OCI-LY3 (cell line): ENCODE measurements around the gene SPDEF.

ENCODE experiments used
- H2AFZ ChIP-seq: fragments of 200-600, 300-600 bp; shearing (Covaris generic); 2 replicates; pipeline ENCODE4 v1.6.0; 2014; ENCODE audit warnings: antibody characterized with exemption, low read depth, low read length
- H3K27ac ChIP-seq: fragments of 200-600, 300-600 bp; sonication (generic); 2 replicates; pipeline ENCODE4 v1.5.1; 2014; ENCODE audit warnings: mild to moderate bottlenecking, low read length, moderate library complexity, mixed read lengths
- H3K27me3 ChIP-seq: fragments of 200-600, 300-600 bp; sonication (generic); 2 replicates; pipeline ENCODE4 v1.6.1; 2014; ENCODE audit warnings: low read depth, low read length, mixed read lengths
- H3K36me3 ChIP-seq: fragments of 200-600, 300-600 bp; sonication (generic); replicated peaks from 2 replicates; pipeline ENCODE3; 2014; ENCODE audit warnings: low read depth, low read length, mixed read lengths
- H3K4me1 ChIP-seq: fragments of 300-600, 200-600 bp; sonication (generic); 2 replicates; pipeline ENCODE4 v1.6.1; 2014; ENCODE audit warnings: low read length, mixed read lengths
- H3K4me2 ChIP-seq: fragments of 200-600, 300-600 bp; sonication (generic); 2 replicates; pipeline ENCODE4 v1.6.1; 2014; ENCODE audit warnings: low read length, mixed read lengths
- H3K4me3 ChIP-seq: fragments of 300-600, 200-600 bp; sonication (generic); 2 replicates; pipeline ENCODE4 v1.5.1; 2014; ENCODE audit warnings: antibody characterized with exemption, mild to moderate bottlenecking, low read length, moderate library complexity
- H3K79me2 ChIP-seq: fragments of 300-600, 200-600 bp; shearing (Covaris generic); 2 replicates; pipeline ENCODE4 v1.6.1; 2014; ENCODE audit warnings: mild to moderate bottlenecking, low read length, mixed read lengths
- H3K9ac ChIP-seq: fragments of 300-600, 200-600 bp; shearing (Covaris generic); 2 replicates; pipeline ENCODE4 v1.6.0; 2014; ENCODE audit warnings: mild to moderate bottlenecking, low read length, moderate library complexity
- H3K9me3 ChIP-seq: fragments of 200-600, 300-600 bp; shearing (Covaris generic); 2 replicates; pipeline ENCODE4 v1.6.1; 2014; ENCODE audit warnings: low read length, mixed read lengths; ENCODE audit not compliant: insufficient read depth
- H4K20me1 ChIP-seq: fragments of 200-600, 300-600 bp; sonication (generic); 2 replicates; pipeline ENCODE4 v1.6.1; 2016; ENCODE audit warnings: low read length, mixed read lengths; ENCODE audit not compliant: insufficient read depth
- EZH2phosphoT487 ChIP-seq: fragments of 200-600 bp; shearing (Covaris generic); IDR thresholded peaks from 2 replicates; pipeline ENCODE4 v1.6.1; 2018; ENCODE audit warnings: antibody characterized with exemption, mixed run types, low read depth
- TF ChIP-seq, protein P1 (sequence below): fragments of 200-600, 300-600 bp; sonication (generic); IDR thresholded peaks from 2 replicates; pipeline ENCODE4 v1.5.1; 2014; ENCODE audit warnings: antibody characterized with exemption, low read length, low read depth

The SPDEF gene

DNA sequence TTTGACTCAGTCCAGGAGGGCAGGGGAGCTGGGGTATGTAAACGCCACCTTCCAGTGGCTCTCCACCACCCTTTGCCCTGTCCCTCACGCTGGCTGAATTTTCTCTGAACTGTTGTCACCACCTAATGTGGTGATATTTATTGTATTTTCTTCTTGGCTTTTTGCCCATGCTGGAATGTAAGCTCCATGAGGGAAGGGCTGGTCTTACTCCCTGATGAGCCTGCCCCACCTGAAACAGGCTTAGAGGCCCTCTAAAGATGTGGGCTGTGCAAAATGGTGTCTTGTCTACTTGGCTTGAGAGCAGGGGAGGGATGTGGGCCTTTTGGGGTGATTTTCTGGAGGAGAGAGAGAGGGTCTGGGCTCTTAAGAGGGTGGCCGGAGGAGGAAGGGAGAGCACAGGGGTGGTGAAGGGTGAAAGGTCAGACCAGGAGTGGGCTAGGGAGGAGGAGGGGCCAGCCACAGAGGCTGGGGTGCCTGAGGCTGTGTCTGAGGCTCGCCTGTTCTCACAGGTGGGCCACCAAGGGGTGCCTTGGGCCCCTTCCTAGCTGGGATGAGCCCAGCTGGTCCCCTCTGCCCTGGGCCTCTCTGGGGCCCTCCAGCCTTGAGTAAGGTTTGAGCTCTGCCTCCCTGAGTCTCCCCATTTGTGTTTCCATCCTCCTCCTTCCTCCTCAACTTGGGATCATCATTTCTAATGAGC lies 37.3 kb downstream of the SPDEF start:
- Histone ChIP-seq H3K27me3 (no peaks in the 10 kb centered on the region), H2AFZ (no peak overlapping the region), H3K4me2 (no peak overlapping the region), H3K9ac (no peak overlapping the region), H3K4me3 (no peak overlapping the region), H3K4me1 (no peaks in the 10 kb centered on the region), H3K9me3 (no peaks in the 10 kb centered on the region), H3K27ac (no peak overlapping the region), H3K36me3 (no peaks in the 10 kb centered on the region), H4K20me1 (no peaks in the 10 kb centered on the region), H3K79me2 (no peaks in the 10 kb centered on the region)
- TF ChIP-seq EZH2phosphoT487: no peak
- TF ChIP-seq, protein P1, sequence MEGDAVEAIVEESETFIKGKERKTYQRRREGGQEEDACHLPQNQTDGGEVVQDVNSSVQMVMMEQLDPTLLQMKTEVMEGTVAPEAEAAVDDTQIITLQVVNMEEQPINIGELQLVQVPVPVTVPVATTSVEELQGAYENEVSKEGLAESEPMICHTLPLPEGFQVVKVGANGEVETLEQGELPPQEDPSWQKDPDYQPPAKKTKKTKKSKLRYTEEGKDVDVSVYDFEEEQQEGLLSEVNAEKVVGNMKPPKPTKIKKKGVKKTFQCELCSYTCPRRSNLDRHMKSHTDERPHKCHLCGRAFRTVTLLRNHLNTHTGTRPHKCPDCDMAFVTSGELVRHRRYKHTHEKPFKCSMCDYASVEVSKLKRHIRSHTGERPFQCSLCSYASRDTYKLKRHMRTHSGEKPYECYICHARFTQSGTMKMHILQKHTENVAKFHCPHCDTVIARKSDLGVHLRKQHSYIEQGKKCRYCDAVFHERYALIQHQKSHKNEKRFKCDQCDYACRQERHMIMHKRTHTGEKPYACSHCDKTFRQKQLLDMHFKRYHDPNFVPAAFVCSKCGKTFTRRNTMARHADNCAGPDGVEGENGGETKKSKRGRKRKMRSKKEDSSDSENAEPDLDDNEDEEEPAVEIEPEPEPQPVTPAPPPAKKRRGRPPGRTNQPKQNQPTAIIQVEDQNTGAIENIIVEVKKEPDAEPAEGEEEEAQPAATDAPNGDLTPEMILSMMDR: no peak

DNA sequence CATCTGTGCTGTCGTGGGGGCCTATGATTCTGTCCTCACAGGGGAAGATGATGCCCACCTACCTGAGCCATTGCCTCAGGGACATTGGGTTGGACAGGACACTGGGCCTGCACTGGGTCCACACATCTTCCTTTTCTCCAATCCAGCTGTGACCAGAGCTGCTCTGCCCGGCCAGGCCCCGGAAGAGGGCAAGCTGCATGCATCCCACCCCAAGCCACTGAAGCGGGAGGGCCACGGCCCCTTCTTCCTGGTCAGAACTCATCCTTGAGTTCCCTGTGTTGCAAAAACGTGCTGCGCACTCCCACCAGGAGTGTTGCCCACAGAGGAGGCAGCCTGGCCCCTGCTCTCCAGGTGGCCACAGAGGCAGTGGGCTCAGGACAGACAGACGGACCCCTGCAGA lies 38.2 kb downstream of the SPDEF start:
- H3K27me3 ChIP-seq: no peaks in the 10 kb centered on the region
- no peak overlapping the region for H3K4me2 ChIP-seq
- no peaks in the 10 kb centered on the region for H3K79me2 ChIP-seq
- H2AFZ ChIP-seq: no peak overlapping the region
- H3K4me3 ChIP-seq: no peak overlapping the region
- TF ChIP-seq, protein P1: no peak
- no peak for TF ChIP-seq EZH2phosphoT487
- H3K4me1 ChIP-seq: no peaks in the 10 kb centered on the region
- no peak overlapping the region for H3K27ac ChIP-seq
- no peak overlapping the region for H3K9ac ChIP-seq
- no peaks in the 10 kb centered on the region for H3K9me3 ChIP-seq
- H4K20me1 ChIP-seq: no peaks in the 10 kb centered on the region
- H3K36me3 ChIP-seq: no peaks in the 10 kb centered on the region

DNA sequence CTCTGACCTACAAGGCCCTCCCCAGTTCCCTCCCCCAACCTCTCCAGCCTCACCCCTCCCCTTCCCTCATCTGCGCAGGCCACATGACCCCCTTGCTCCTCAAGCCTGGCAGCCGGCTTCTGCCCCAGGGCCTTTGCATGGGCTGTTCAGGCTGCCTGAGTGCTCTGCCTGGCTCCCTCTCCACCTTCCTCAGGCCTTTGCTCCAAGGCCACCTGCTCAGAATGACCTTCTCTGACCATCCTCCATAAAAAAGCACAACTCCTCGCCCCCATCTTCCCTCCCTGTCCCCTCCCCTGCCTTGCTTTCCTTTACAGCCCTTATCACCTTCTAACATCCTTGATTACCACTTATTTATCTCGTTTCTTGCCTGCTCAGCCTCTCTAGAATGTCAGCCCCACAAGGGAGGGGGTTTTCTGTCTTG lies 38.7 kb downstream of the SPDEF start:
- no peaks in the 10 kb centered on the region for H4K20me1 ChIP-seq
- no peak for TF ChIP-seq EZH2phosphoT487
- TF ChIP-seq, protein P1: no peak
- no peak overlapping the region for H2AFZ ChIP-seq
- H3K9me3 ChIP-seq: no peaks in the 10 kb centered on the region
- H3K9ac ChIP-seq: no peak overlapping the region
- no peaks in the 10 kb centered on the region for H3K79me2 ChIP-seq
- H3K27ac ChIP-seq: no peak overlapping the region
- H3K36me3 ChIP-seq: no peaks in the 10 kb centered on the region
- no peak overlapping the region for H3K4me3 ChIP-seq
- no peaks in the 10 kb centered on the region for H3K4me1 ChIP-seq
- H3K27me3 ChIP-seq: no peaks in the 10 kb centered on the region
- H3K4me2 ChIP-seq: no peak overlapping the region

DNA sequence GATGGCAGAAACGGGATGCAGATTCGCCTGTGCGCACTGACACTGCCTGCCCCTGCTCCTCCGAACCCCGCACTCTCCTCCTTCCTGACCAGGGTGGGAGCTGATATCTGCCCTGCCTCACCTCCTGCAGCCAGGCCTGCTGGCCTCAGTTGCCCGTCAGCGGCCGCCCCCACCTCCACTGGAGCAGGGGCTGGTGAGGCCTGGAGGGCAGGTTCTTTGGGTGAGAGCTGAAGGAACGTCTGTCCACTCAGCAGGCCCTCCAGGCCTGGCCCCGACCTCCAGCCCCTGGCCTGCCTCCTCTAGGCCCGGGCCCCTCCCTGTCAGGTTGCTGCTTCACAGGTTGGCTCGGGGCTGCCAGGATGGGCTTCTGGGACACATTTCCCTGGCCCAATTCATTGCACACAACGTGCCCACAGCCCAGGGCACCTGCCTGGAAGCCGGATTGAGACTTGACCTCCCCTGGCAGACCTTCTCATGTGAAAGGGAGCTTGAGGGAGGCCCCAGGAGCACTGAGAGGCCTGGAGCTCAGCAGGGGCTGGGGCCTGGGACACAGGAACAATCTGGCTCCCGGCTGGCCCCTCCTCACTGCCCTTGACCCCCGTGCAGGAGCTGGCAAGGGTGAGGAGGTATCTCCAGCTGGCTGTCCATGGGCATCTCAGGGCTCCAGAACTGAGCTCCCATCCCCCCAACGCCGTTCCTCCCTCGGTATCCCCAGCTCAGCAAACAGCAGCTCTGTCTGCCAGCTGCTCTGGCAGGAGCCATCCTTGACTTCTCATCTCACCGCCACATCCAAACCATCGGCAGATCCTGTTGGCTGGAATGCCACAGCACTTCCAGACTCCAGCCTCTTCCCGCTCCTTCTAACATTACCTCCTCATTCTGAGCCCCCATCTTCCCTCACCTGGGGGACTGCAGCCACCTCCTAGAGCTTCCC lies 39.5 kb downstream of the SPDEF start:
- no peaks in the 10 kb centered on the region for H3K4me1 ChIP-seq
- no peak overlapping the region for H3K4me2 ChIP-seq
- H3K36me3 ChIP-seq: no peaks in the 10 kb centered on the region
- H3K27ac ChIP-seq: no peak overlapping the region
- H3K27me3 ChIP-seq: no peaks in the 10 kb centered on the region
- H3K79me2 ChIP-seq: no peaks in the 10 kb centered on the region
- H3K9ac ChIP-seq: no peak overlapping the region
- H4K20me1 ChIP-seq: no peaks in the 10 kb centered on the region
- TF ChIP-seq, protein P1: no peak
- TF ChIP-seq EZH2phosphoT487: no peak
- no peak overlapping the region for H2AFZ ChIP-seq
- H3K9me3 ChIP-seq: no peaks in the 10 kb centered on the region
- no peak overlapping the region for H3K4me3 ChIP-seq
